ENCODE data around the gene ASTN2. TPM values are rescaled to one million over a fixed set of nuclear protein-coding genes. Genes with fewer than 3 reads are reported as not detected.

ASTN2 gene
- total and polyA plus RNA-seq, 9 of the 15 experiments (the other 6 are each of a cell fraction or from before 2014, with no cell fraction given): 0.56 to 3.5 (median 1.9) TPM

DNA sequence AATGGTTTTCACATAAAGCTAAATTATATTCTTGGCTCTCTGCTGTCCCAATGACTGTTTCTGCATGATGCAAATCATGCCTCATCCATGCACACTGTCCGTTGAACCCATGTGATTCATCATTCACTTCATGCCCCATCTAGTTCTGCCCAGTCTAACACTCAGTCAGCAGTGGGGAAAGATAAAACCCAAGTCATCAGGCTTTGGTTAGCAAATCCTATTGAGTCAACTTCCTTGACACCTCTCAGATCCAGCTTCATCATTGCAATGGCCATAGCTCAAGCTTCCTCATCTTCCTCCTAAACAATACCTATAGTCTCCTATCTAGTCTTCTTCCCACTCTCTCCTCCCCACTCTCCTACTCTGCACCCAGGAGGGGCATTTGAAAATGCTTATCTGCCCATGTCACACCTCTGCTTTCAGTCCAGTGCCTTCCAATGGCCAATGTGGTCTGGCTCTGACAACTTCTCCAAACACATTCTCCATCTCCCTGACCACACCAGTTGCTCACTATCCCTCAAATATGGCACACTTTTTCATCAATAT is 993.8 kb downstream of the ASTN2 start (continued):
- TF ChIP-seq, protein P1, sequence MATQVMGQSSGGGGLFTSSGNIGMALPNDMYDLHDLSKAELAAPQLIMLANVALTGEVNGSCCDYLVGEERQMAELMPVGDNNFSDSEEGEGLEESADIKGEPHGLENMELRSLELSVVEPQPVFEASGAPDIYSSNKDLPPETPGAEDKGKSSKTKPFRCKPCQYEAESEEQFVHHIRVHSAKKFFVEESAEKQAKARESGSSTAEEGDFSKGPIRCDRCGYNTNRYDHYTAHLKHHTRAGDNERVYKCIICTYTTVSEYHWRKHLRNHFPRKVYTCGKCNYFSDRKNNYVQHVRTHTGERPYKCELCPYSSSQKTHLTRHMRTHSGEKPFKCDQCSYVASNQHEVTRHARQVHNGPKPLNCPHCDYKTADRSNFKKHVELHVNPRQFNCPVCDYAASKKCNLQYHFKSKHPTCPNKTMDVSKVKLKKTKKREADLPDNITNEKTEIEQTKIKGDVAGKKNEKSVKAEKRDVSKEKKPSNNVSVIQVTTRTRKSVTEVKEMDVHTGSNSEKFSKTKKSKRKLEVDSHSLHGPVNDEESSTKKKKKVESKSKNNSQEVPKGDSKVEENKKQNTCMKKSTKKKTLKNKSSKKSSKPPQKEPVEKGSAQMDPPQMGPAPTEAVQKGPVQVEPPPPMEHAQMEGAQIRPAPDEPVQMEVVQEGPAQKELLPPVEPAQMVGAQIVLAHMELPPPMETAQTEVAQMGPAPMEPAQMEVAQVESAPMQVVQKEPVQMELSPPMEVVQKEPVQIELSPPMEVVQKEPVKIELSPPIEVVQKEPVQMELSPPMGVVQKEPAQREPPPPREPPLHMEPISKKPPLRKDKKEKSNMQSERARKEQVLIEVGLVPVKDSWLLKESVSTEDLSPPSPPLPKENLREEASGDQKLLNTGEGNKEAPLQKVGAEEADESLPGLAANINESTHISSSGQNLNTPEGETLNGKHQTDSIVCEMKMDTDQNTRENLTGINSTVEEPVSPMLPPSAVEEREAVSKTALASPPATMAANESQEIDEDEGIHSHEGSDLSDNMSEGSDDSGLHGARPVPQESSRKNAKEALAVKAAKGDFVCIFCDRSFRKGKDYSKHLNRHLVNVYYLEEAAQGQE (IDR thresholded peaks at IDR 0.05; ENCODE audit: borderline replicate concordance): peak; percentile 65; the same call in 1 of the 2 replicates
- TF ChIP-seq, protein P1 (CRISPR knock-in tag; IDR thresholded peaks at IDR 0.05; ENCODE audit: low read depth): no peak
- TF ChIP-seq MTA2 (IDR thresholded peaks at IDR 0.05; ENCODE audit: low read depth) (0 out of 2 replicates have a peak, but pooled peaks have one; percentile 36), SRF (CRISPR knock-in tag; IDR thresholded peaks at IDR 0.05) (no peak), TCF7 (IDR thresholded peaks at IDR 0.05; ENCODE audit: borderline replicate concordance) (no peak), SMAD4 (CRISPR knock-in tag; conservative IDR thresholded peaks at IDR 0.05) (no peak; the same call in none of the 2 replicates), ZNF551 (CRISPR knock-in tag; IDR thresholded peaks at IDR 0.05) (no peak), ZNF24 (IDR thresholded peaks at IDR 0.05) (no peak), ZNF184 (CRISPR knock-in tag; IDR thresholded peaks at IDR 0.05) (no peak), ZNF77 (CRISPR knock-in tag; IDR thresholded peaks at IDR 0.05) (no peak)
- TF ChIP-seq, protein P2, sequence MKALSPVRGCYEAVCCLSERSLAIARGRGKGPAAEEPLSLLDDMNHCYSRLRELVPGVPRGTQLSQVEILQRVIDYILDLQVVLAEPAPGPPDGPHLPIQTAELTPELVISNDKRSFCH (CRISPR knock-in tag; IDR thresholded peaks at IDR 0.05): no peak
- TF ChIP-seq, protein P2 (tag; IDR thresholded peaks at IDR 0.05): 0 out of 2 replicates have a peak, but pooled peaks have one; percentile 28
- TF ChIP-seq, protein P3, sequence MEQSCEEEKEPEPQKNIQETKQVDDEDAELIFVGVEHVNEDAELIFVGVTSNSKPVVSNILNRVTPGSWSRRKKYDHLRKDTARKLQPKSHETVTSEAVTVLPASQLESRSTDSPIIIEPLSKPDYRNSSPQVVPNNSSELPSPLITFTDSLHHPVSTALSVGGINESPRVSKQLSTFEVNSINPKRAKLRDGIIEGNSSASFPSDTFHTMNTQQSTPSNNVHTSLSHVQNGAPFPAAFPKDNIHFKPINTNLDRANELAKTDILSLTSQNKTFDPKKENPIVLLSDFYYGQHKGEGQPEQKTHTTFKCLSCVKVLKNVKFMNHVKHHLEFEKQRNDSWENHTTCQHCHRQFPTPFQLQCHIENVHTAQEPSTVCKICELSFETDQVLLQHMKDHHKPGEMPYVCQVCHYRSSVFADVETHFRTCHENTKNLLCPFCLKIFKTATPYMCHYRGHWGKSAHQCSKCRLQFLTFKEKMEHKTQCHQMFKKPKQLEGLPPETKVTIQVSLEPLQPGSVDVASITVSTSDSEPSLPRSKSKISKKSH (CRISPR knock-in tag; IDR thresholded peaks at IDR 0.05): no peak
- TF ChIP-seq, protein P4, sequence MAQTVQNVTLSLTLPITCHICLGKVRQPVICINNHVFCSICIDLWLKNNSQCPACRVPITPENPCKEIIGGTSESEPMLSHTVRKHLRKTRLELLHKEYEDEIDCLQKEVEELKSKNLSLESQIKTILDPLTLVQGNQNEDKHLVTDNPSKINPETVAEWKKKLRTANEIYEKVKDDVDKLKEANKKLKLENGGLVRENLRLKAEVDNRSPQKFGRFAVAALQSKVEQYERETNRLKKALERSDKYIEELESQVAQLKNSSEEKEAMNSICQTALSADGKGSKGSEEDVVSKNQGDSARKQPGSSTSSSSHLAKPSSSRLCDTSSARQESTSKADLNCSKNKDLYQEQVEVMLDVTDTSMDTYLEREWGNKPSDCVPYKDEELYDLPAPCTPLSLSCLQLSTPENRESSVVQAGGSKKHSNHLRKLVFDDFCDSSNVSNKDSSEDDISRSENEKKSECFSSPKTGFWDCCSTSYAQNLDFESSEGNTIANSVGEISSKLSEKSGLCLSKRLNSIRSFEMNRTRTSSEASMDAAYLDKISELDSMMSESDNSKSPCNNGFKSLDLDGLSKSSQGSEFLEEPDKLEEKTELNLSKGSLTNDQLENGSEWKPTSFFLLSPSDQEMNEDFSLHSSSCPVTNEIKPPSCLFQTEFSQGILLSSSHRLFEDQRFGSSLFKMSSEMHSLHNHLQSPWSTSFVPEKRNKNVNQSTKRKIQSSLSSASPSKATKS (CRISPR knock-in tag; IDR thresholded peaks at IDR 0.05): no peak
- TF ChIP-seq, protein P5, sequence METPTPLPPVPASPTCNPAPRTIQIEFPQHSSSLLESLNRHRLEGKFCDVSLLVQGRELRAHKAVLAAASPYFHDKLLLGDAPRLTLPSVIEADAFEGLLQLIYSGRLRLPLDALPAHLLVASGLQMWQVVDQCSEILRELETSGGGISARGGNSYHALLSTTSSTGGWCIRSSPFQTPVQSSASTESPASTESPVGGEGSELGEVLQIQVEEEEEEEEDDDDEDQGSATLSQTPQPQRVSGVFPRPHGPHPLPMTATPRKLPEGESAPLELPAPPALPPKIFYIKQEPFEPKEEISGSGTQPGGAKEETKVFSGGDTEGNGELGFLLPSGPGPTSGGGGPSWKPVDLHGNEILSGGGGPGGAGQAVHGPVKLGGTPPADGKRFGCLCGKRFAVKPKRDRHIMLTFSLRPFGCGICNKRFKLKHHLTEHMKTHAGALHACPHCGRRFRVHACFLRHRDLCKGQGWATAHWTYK (CRISPR knock-in tag; IDR thresholded peaks at IDR 0.05): no peak

All from K562 (cell line).